Measurements from ENCODE around the gene RILPL1. TPM values are rescaled to one million over a fixed set of nuclear protein-coding genes. Genes with fewer than 3 reads are reported as not detected.

Gene RILPL1
- total RNA-seq, 2 donors from 2014 or later, result 2.6 to 5.0 TPM

GRCh38 chr12:123512838-123513665 is 20.5 kb downstream of the RILPL1 start:
- Histone ChIP-seq H3K9ac (ENCODE audit: low read depth in 2 of 2, low read length in 2 of 2) (no peak overlapping the region), H3K27ac (no peak overlapping the region), H3K4me3 (no peak overlapping the region), H3K9me3 (no peaks in the 10 kb centered on the region), H3K36me3 (no peaks in the 10 kb centered on the region), H3K27me3 (no peaks in the 10 kb centered on the region), H3K4me1 (no peaks in the 10 kb centered on the region)
- intact Hi-C loops (cut with DNase I), result no loop called here
- DNase-seq, result no peak
- TF ChIP-seq CTCF (IDR thresholded peaks at IDR 0.05), result no peak

- DNase-seq, result no peak
- no peak overlapping the region for H3K9ac ChIP-seq (ENCODE audit: low read depth in 2 of 2, low read length in 2 of 2)
- no peak overlapping the region for H3K4me3 ChIP-seq
- no peaks in the 10 kb centered on the region for H3K27me3 ChIP-seq
- no peaks in the 10 kb centered on the region for H3K36me3 ChIP-seq
- H3K27ac ChIP-seq, result no peak overlapping the region
- TF ChIP-seq CTCF (IDR thresholded peaks at IDR 0.05), result no peak
- no peaks in the 10 kb centered on the region for H3K4me1 ChIP-seq
- no peaks in the 10 kb centered on the region for H3K9me3 ChIP-seq
- intact Hi-C loops (cut with DNase I), result no loop called here
Observed at GRCh38 chr12:123506843-123507236, 26.7 kb downstream of the RILPL1 start.

GRCh38 chr12:123506059-123506842 is 27.3 kb downstream of the RILPL1 start:
- intact Hi-C loops (cut with DNase I), result no loop called here
- Histone ChIP-seq H3K4me1 (no peaks in the 10 kb centered on the region), H3K9me3 (no peaks in the 10 kb centered on the region), H3K27me3 (no peaks in the 10 kb centered on the region), H3K27ac (no peak overlapping the region), H3K36me3 (no peaks in the 10 kb centered on the region), H3K9ac (ENCODE audit: low read depth in 2 of 2, low read length in 2 of 2) (no peak overlapping the region), H3K4me3 (no peak overlapping the region)
- TF ChIP-seq CTCF (IDR thresholded peaks at IDR 0.05), result no peak
- DNase-seq, result no peak

GRCh38 chr12:123502163-123502704 is 31.3 kb downstream of the RILPL1 start:
- Histone ChIP-seq H3K4me3 (no peak overlapping the region), H3K9ac (ENCODE audit: low read depth in 2 of 2, low read length in 2 of 2) (no peak overlapping the region), H3K4me1 (no peaks in the 10 kb centered on the region), H3K9me3 (no peaks in the 10 kb centered on the region), H3K27me3 (no peaks in the 10 kb centered on the region), H3K36me3 (no peaks in the 10 kb centered on the region), H3K27ac (no peak overlapping the region)
- DNase-seq, result no peak
- no peak for TF ChIP-seq CTCF (IDR thresholded peaks at IDR 0.05)
- intact Hi-C loops (cut with DNase I), result no loop called here

- Histone ChIP-seq H3K9ac (ENCODE audit: low read depth in 2 of 2, low read length in 2 of 2) (no peak overlapping the region), H3K27ac (no peak overlapping the region), H3K4me3 (no peak overlapping the region), H3K9me3 (no peaks in the 10 kb centered on the region), H3K4me1 (no peaks in the 10 kb centered on the region), H3K27me3 (no peaks in the 10 kb centered on the region), H3K36me3 (no peaks in the 10 kb centered on the region)
- intact Hi-C loops (cut with DNase I), result no loop called here
- no peak for TF ChIP-seq CTCF (IDR thresholded peaks at IDR 0.05)
- DNase-seq, result no peak
Observed at GRCh38 chr12:123499332-123499731, 34.2 kb downstream of the RILPL1 start.

Data from colonic mucosa (tissue), 4 donors.